A673 (cell line): Measurements from ENCODE around the gene TRAP1. TPM values are rescaled to one million over a fixed set of nuclear protein-coding genes. Genes with fewer than 3 reads are reported as not detected.

Experiments used
- BruUV-seq: library from RNA; stranded (reverse); fragments of 400-500 nt; replicated peaks from 2 replicates; lab custom pipeline; 2021; lab: Mats Ljungman, UMichigan
- CTCF ChIA-PET: fragments of 300-600 bp; sonication (Branson Sonifier 250); formaldehyde crosslinking; loops from one replicate; lab custom pipeline; 2022; ENCODE audit warnings: antibody characterized with exemption; lab: Charles Lee
- POLR2A ChIA-PET: fragments of 300-600 bp; sonication (Branson Sonifier 250); formaldehyde crosslinking; loops from one replicate; lab custom pipeline; 2022; ENCODE audit warnings: antibody characterized with exemption; ENCODE audit not compliant: low non-redundant PET; lab: Charles Lee
- DNase-seq: peaks from one replicate; pipeline ENCODE4 v3.0.0-alpha.2; 2015; ENCODE audit warnings: low spot score
- H3K27ac ChIP-seq: fragments of 200-600 bp; sonication (generic); 2 replicates; pipeline ENCODE4 v1.5.1; 2016; ENCODE audit warnings: mixed run types, low read depth, mild to moderate bottlenecking, mixed read lengths, antibody characterized with exemption, low read length; ENCODE audit not compliant: poor library complexity, severe bottlenecking
- H3K27me3 ChIP-seq: fragments of 200-600 bp; sonication (generic); replicated peaks from 2 replicates; pipeline ENCODE4 v1.6.1; 2017; ENCODE audit warnings: mixed run types, low read depth, mild to moderate bottlenecking, mixed read lengths, antibody characterized with exemption, low read length; ENCODE audit not compliant: insufficient read depth, poor library complexity
- H3K36me3 ChIP-seq: fragments of 200-600 bp; sonication (generic); 2 replicates; pipeline ENCODE4 v1.6.1; 2016; ENCODE audit warnings: mixed run types, mild to moderate bottlenecking, mixed read lengths, antibody characterized with exemption, low read length; ENCODE audit not compliant: insufficient read depth, poor library complexity, severe bottlenecking
- H3K4me1 ChIP-seq: fragments of 200-600 bp; sonication (generic); 2 replicates; pipeline ENCODE4 v1.6.1; 2017; ENCODE audit warnings: mixed run types, mild to moderate bottlenecking, mixed read lengths, antibody characterized with exemption, low read length; ENCODE audit not compliant: insufficient read depth, poor library complexity, severe bottlenecking
- H3K4me3 ChIP-seq: fragments of 200-600 bp; sonication (generic); 2 replicates; pipeline ENCODE4 v1.5.1; 2016; ENCODE audit warnings: low read depth, mixed run types, mild to moderate bottlenecking, mixed read lengths, low read length; ENCODE audit not compliant: poor library complexity, severe bottlenecking
- H3K9me3 ChIP-seq: fragments of 200-600 bp; sonication (generic); 2 replicates; pipeline ENCODE4 v1.6.1; 2016; ENCODE audit warnings: mixed run types, low read depth, mild to moderate bottlenecking, mixed read lengths, antibody characterized with exemption, low read length; ENCODE audit not compliant: poor library complexity, severe bottlenecking
- EZH2 ChIP-seq: fragments of 200-600 bp; sonication (generic); IDR thresholded peaks from 2 replicates; pipeline ENCODE4 v1.6.1; 2017; ENCODE audit warnings: borderline replicate concordance, low read depth, mild to moderate bottlenecking, mixed read lengths, antibody characterized with exemption, low read length; ENCODE audit not compliant: poor library complexity, severe bottlenecking
- intact Hi-C: fragments of 100-400 bp; cut with micrococcal nuclease; formaldehyde crosslinking; loops from one replicate; pipeline ENCODE4 v1.10.0; 2022; ENCODE audit not compliant: unreplicated experiment
- total RNA-seq: library from RNA; stranded (reverse); gene quantifications from 2 replicates; pipeline ENCODE4 v1.2.3, GENCODE V29; 2021
- TF ChIP-seq, protein P1 (sequence below): fragments of 300-800, 200-600 bp; sonication (generic); conservative IDR thresholded peaks from 2 replicates; pipeline ENCODE4 v1.5.1; 2017; ENCODE audit warnings: low read depth, mild to moderate bottlenecking, antibody characterized with exemption, low read length, moderate library complexity, mixed read lengths

Gene TRAP1
- total RNA-seq, 1 experiment from 2014 or later: 280 TPM

GRCh38 chr16:3759736-3760135 is 42.4 kb upstream of the TRAP1 start:
- Histone ChIP-seq H3K4me1 (peaks cover 3% of the 10 kb centered on the region), H3K27ac (no peak overlapping the region), H3K4me3 (no peak overlapping the region), H3K9me3 (no peaks in the 10 kb centered on the region), H3K36me3 (peaks cover 54% of the 10 kb centered on the region), H3K27me3 (no peaks in the 10 kb centered on the region)
- BruUV-seq: no TSS peak
- intact Hi-C loops: no loop called here
- ChIA-PET POLR2A (no interaction called here), CTCF (no interaction called here)
- DNase-seq: no peak
- TF ChIP-seq, protein P1, sequence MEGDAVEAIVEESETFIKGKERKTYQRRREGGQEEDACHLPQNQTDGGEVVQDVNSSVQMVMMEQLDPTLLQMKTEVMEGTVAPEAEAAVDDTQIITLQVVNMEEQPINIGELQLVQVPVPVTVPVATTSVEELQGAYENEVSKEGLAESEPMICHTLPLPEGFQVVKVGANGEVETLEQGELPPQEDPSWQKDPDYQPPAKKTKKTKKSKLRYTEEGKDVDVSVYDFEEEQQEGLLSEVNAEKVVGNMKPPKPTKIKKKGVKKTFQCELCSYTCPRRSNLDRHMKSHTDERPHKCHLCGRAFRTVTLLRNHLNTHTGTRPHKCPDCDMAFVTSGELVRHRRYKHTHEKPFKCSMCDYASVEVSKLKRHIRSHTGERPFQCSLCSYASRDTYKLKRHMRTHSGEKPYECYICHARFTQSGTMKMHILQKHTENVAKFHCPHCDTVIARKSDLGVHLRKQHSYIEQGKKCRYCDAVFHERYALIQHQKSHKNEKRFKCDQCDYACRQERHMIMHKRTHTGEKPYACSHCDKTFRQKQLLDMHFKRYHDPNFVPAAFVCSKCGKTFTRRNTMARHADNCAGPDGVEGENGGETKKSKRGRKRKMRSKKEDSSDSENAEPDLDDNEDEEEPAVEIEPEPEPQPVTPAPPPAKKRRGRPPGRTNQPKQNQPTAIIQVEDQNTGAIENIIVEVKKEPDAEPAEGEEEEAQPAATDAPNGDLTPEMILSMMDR: no peak
- no peak for TF ChIP-seq EZH2

DNA sequence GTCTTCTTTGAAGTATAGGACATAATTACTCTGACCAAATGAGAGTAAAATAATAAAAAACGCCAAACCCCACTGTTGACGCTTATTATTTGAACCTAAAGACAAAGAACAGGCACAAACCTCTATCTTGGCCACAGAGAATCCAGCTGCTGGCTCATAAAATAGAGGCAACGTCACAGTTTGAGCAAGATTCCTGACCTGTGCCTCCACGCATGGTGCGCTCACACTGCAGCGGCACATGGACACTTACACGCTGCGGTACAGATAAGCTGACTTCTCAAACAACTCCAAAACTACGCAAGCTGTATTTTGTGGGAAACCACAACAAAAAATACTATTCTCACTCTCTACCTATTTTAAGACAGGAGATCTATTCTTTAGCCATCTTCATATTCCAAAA is 38.8 kb upstream of the TRAP1 start:
- H3K36me3 ChIP-seq: peaks cover 42% of the 10 kb centered on the region
- POLR2A ChIA-PET: no interaction called here

GRCh38 chr16:3755249-3755648 is 37.9 kb upstream of the TRAP1 start:
- no TSS peak for BruUV-seq
- no peak for TF ChIP-seq EZH2
- TF ChIP-seq, protein P1: no peak
- intact Hi-C loops: no loop called here
- no peak for DNase-seq
- Histone ChIP-seq H3K27me3 (no peaks in the 10 kb centered on the region), H3K4me3 (no peak overlapping the region), H3K27ac (no peak overlapping the region), H3K36me3 (peaks cover 47% of the 10 kb centered on the region), H3K9me3 (no peaks in the 10 kb centered on the region), H3K4me1 (peaks cover 29% of the 10 kb centered on the region)
- ChIA-PET POLR2A (no interaction called here), CTCF (no interaction called here)

More for the DNA sequence above, 38.8 kb upstream of the TRAP1 start:
- DNase-seq: no peak
- Histone ChIP-seq H3K27ac (no peak overlapping the region), H3K4me3 (no peak overlapping the region), H3K4me1 (peaks cover 29% of the 10 kb centered on the region), H3K27me3 (no peaks in the 10 kb centered on the region), H3K9me3 (no peaks in the 10 kb centered on the region)
- TF ChIP-seq, protein P1: no peak
- no peak for TF ChIP-seq EZH2
- intact Hi-C loops: no loop called here
- no TSS peak for BruUV-seq
- CTCF ChIA-PET: no interaction called here
